A375 (cell line): ENCODE results near the gene ATP10B. TPM values are rescaled to one million over a fixed set of nuclear protein-coding genes. Genes with fewer than 3 reads are reported as not detected.

Source experiments
- total RNA-seq: library from RNA; depleted of rRNA; stranded (reverse); fragments of >200 nt; shearing (Covaris generic); gene quantifications from 2 replicates; pipeline ENCODE4 v1.2.3, GENCODE V29; 2014; rRNA removed

ATP10B gene, protein sequence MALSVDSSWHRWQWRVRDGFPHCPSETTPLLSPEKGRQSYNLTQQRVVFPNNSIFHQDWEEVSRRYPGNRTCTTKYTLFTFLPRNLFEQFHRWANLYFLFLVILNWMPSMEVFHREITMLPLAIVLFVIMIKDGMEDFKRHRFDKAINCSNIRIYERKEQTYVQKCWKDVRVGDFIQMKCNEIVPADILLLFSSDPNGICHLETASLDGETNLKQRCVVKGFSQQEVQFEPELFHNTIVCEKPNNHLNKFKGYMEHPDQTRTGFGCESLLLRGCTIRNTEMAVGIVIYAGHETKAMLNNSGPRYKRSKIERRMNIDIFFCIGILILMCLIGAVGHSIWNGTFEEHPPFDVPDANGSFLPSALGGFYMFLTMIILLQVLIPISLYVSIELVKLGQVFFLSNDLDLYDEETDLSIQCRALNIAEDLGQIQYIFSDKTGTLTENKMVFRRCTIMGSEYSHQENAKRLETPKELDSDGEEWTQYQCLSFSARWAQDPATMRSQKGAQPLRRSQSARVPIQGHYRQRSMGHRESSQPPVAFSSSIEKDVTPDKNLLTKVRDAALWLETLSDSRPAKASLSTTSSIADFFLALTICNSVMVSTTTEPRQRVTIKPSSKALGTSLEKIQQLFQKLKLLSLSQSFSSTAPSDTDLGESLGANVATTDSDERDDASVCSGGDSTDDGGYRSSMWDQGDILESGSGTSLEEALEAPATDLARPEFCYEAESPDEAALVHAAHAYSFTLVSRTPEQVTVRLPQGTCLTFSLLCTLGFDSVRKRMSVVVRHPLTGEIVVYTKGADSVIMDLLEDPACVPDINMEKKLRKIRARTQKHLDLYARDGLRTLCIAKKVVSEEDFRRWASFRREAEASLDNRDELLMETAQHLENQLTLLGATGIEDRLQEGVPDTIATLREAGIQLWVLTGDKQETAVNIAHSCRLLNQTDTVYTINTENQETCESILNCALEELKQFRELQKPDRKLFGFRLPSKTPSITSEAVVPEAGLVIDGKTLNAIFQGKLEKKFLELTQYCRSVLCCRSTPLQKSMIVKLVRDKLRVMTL (N-terminal part only)
- total RNA-seq = 1.1 and 2.4 TPM in 2 replicates

DNA sequence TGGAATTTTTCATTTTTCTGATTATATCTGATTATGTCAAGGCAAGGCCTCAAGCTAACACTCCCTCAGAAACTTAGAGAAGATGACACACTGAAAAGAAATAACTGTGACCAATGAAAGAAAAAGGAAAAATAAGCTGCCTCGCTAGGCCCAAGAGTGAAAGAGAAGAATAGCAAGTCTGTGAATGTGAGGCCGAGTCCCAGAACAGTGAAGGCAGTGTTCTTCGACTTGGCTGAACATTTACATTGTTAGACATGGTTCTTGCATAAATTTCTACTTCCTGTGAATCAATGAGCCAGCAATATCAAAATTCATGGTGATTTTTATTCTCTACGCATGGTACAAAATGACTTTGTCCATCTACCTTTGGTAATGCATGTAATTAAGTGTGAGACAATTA is at the start of gene ATP10B:
ATP10B (minus strand) TSS at position 163 of the 400 bp plus-strand sequence. CDS start 164,137 bp downstream, outside the sequence.

